ENCODE results near the gene NDFIP1.
"Not testable (repeated sequence)": the region's sequence is repeated elsewhere in the genome, so short reads cannot be mapped to it uniquely, and the experiment has no call there.

The NDFIP1 gene

DNA sequence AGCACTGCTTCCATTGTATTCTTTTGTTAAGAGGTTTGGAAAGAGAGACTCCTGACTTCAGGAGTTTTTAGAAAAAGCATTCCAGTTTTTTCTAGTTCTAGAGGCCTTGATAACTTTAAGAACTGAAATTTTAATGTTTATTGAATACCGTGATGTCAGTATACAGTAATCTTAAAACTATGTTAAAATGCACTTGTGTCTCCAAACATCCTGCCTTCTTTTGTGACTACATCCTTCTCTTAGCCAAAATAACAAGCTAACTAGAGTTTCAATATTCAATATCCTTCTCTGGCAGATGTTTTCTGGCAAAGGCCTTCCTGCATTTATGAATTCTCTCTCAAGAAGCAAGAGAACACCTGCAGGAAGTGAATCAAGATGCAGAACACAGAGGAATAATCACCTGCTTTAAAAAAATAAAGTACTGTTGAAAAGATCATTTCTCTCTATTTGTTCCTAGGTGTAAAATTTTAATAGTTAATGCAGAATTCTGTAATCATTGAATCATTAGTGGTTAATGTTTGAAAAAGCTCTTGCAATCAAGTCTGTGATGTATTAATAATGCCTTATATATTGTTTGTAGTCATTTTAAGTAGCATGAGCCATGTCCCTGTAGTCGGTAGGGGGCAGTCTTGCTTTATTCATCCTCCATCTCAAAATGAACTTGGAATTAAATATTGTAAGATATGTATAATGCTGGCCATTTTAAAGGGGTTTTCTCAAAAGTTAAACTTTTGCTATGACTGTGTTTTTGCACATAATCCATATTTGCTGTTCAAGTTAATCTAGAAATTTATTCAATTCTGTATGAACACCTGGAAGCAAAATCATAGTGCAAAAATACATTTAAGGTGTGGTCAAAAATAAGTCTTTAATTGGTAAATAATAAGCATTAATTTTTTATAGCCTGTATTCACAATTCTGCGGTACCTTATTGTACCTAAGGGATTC lies 43.1 kb downstream of the NDFIP1 start:
- Histone ChIP-seq H3K36me3 (peaks cover 0 to 58% (median 8%) of the 10 kb centered on the region in 11 experiments; a peak in 13 of 22 replicates), H4K20me1 (peaks cover 0 to 20% (median 0%) of the 10 kb centered on the region in 11 experiments; a peak in 2 of 22 replicates), H3K27me3 (no peaks in the 10 kb centered on the region), H3K27ac (no peak overlapping the region), H3K4me2 (no peak overlapping the region), H3K4me3 (no peak overlapping the region), H3K4me1 (peaks cover 0 to 10% (median 4%) of the 10 kb centered on the region in 10 experiments; a peak in 10 of 20 replicates), H3K9ac (no peak overlapping the region), H3K9me3 (replicated peaks in 1 of 11) (peaks cover 0 to 6% (median 0%) of the 10 kb centered on the region in 11 experiments; a peak in 1 of 22 replicates)
- no peak for TF ChIP-seq Cebpa-rat (IDR thresholded peaks at IDR 0.05)

DNA sequence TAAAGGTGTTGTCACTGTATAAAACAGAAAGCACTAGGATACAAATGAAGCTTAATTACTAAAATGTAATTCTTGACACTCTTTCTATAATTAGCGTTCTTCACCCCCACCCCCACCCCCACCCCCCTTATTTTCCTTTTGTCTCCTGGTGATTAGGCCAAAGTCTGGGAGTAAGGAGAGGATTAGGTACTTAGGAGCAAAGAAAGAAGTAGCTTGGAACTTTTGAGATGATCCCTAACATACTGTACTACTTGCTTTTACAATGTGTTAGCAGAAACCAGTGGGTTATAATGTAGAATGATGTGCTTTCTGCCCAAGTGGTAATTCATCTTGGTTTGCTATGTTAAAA lies 43.8 kb downstream of the NDFIP1 start:
- Histone ChIP-seq H4K20me1 (peaks cover 0 to 26% (median 0%) of the 10 kb centered on the region in 11 experiments; a peak in 2 of 22 replicates), H3K27me3 (no peaks in the 10 kb centered on the region), H3K4me3 (no peak overlapping the region), H3K9ac (no peak overlapping the region), H3K36me3 (peaks cover 0 to 51% (median 2%) of the 10 kb centered on the region in 11 experiments; a peak in 10 of 22 replicates), H3K4me2 (peak overlapping the region in 1 of 11 experiments; percentile 16; a peak in 1 of 22 replicates), H3K9me3 (replicated peaks in 1 of 11) (0 out of 22 replicates have a peak, but pooled peaks cover 0 to under 1% (median 0%) of the 10 kb centered on the region in 11 experiments), H3K27ac (no peak overlapping the region), H3K4me1 (peaks cover 0 to 16% (median 9%) of the 10 kb centered on the region in 10 experiments; a peak in 12 of 20 replicates)
- no peak for TF ChIP-seq Cebpa-rat (IDR thresholded peaks at IDR 0.05)

DNA sequence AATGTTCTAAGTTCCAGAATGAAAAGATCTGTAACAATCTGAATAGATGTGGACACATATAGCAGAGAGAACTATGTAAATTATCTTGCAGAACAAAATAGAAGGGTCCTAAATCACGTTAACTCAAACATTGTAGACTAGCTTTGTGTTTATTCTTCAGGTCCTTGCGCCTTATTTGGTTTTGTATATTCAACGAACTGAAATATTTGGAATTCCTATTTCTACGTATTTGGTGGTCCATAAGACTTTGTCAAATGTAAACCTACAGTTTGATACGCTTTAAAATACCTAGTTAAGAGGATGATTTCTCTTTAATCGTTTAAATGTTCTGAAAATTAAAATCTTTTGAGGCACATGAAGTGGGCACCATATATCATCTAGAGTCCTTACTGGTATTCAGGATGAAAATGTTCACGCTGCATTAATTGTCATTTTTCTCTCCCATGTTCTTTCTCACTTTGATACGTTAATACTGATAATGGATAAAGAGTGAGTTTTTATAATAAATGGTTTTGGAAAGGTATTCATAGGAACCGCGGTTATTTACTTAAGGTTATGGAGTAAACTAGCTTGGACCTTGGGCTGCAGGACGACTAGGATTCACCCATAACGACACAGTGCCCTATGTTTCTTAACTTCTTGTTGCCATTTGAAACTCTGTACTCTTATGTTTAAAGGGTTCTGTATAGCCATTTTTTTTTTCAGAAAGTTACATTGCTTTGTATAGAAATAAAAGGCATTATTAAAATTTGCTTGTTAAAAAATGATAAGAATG lies 45.3 kb downstream of the NDFIP1 start:
- Histone ChIP-seq H3K27me3 (no peaks in the 10 kb centered on the region), H3K36me3 (peaks cover 0 to 36% (median 0%) of the 10 kb centered on the region in 11 experiments; a peak in 3 of 22 replicates), H3K9ac (no peak overlapping the region), H3K9me3 (replicated peaks in 1 of 11) (no peaks in the 10 kb centered on the region), H3K27ac (no peak overlapping the region), H3K4me1 (peaks cover 0 to 23% (median 9%) of the 10 kb centered on the region in 10 experiments; a peak in 12 of 20 replicates), H3K4me3 (no peak overlapping the region), H3K4me2 (no peak overlapping the region), H4K20me1 (peaks cover 0 to 29% (median 0%) of the 10 kb centered on the region in 11 experiments; a peak in 2 of 22 replicates)
- TF ChIP-seq Cebpa-rat (IDR thresholded peaks at IDR 0.05): no peak

DNA sequence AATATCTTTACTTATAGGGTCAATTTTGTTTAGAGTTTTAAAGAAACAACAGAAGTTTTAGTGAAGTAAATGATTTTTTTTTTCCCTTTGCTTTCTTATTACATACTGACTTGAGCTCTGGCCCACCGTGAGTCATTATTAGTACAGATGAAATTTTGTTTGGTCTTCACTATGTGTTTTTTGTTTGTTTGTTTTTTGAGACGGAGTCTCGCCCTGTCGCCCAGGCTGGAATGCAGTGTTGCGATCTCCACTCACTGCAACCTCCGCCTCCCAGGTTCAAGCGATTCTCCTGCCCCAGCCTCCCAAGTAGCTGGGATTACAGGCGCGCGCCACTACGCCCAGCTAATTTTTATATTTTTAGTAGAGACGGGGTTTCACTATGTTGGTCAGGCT lies 45.9 kb downstream of the NDFIP1 start:
- not testable (repeated sequence) for H3K27ac ChIP-seq; H3K4me2 ChIP-seq; H3K9ac ChIP-seq; H3K9me3 ChIP-seq (replicated peaks in 1 of 11); H3K27me3 ChIP-seq; H3K4me3 ChIP-seq
- peaks cover 0 to 29% (median 0%) of the 10 kb centered on the region in 11 experiments; a peak in 2 of 22 replicates for H4K20me1 ChIP-seq
- H3K4me1 ChIP-seq: peaks cover 0 to 23% (median 9%) of the 10 kb centered on the region in 10 experiments; a peak in 12 of 20 replicates
- peaks cover 0 to 30% (median 0%) of the 10 kb centered on the region in 11 experiments; a peak in 3 of 22 replicates for H3K36me3 ChIP-seq

DNA sequence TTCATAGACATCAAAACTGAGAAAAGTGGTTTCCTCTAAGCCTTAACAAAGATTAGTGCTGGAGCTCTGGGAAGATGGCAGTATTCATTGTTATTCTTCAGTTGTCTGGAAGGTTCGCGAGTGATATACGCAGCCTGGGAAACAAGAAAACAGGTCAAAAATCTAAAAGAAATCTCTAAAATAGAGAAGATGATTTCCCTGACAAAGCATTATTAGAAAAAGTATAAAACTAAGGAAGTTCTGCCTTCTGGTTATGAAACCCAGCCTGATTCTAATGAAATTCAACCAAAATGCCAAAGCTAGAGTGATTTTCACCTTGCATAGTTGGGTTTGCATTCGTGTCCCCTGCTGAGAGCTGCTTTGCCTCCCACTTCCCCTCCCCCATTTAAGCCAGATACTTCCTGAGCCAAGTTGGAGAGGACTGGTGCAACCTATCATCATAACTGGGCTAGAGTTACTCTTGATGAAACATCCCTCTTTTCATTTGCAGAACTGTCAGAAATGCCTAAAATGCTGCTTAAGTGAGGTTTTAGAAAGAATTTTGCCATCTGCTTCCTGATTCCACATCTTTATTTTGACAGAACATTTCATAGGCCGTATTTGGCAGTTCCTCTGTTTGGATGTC lies 48.4 kb downstream of the NDFIP1 start:
- no peak for TF ChIP-seq Cebpa-rat (IDR thresholded peaks at IDR 0.05)
- H3K9ac ChIP-seq: no peak overlapping the region
- peaks cover 0 to 14% (median 0%) of the 10 kb centered on the region in 11 experiments; a peak in 2 of 22 replicates for H4K20me1 ChIP-seq
- no peaks in the 10 kb centered on the region for H3K9me3 ChIP-seq (replicated peaks in 1 of 11)
- H3K4me3 ChIP-seq: no peak overlapping the region
- H3K4me2 ChIP-seq: peak overlapping the region in 5 of 11 experiments; percentile 6 to 57 (median 25); a peak in 7 of 22 replicates
- no peaks in the 10 kb centered on the region for H3K27me3 ChIP-seq
- peaks cover 0 to 15% (median 0%) of the 10 kb centered on the region in 11 experiments; a peak in 2 of 22 replicates for H3K36me3 ChIP-seq
- H3K4me1 ChIP-seq: peaks cover 0 to 23% (median 9%) of the 10 kb centered on the region in 10 experiments; a peak in 12 of 20 replicates
- H3K27ac ChIP-seq: no peak overlapping the region

DNA sequence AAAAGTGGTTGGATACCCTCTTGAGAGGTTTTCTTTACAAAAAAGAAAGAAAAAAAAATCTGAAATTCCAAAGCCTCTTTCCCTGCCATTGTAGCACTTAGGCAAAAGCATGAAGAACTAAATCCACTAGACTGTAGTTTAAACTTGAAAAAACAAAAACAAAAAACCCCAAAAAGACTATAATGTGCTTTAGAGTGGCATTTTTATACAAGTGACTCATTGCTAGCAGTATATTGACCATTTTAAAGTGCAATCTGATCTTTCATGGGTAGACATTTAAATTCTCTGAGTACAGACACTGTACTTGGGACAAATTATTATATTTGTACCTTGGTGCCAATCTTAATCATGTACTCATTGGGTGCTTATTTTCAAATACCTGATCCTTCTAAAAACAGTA lies 50.8 kb downstream of the NDFIP1 start:
- Histone ChIP-seq H4K20me1 (peaks cover 0 to 11% (median 0%) of the 10 kb centered on the region in 11 experiments; a peak in 2 of 22 replicates), H3K9ac (no peak overlapping the region), H3K4me3 (no peak overlapping the region), H3K9me3 (replicated peaks in 1 of 11) (no peaks in the 10 kb centered on the region), H3K36me3 (peaks cover 0 to 7% (median 0%) of the 10 kb centered on the region in 11 experiments; a peak in 2 of 22 replicates), H3K27ac (no peak overlapping the region), H3K27me3 (no peaks in the 10 kb centered on the region), H3K4me2 (no peak overlapping the region), H3K4me1 (peaks cover 0 to 23% (median 4%) of the 10 kb centered on the region in 10 experiments; a peak in 9 of 20 replicates)
- TF ChIP-seq Cebpa-rat (IDR thresholded peaks at IDR 0.05): no peak

DNA sequence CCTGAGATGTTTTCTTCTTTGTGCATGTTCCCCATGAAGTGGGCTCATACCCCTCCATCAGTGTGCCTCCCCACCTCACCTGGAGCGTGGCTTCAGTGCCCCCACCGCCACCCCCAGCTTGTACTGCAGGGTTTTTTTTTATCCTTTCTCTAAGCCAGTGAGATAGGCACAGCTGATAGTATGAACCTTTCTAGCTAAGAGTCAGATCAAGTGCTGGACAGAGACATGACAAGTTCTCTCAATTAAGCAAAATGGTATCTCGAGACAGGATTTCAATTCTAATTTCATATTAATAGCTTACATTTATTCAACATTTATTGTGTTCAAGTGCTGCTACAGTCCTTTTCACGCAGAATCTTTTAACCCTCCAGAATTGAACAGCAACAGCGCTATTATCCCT lies 55.7 kb downstream of the NDFIP1 start:
- no peaks in the 10 kb centered on the region for H3K9me3 ChIP-seq (replicated peaks in 1 of 11)
- H3K4me3 ChIP-seq: no peak overlapping the region
- no peak overlapping the region for H3K4me2 ChIP-seq
- no peak overlapping the region for H3K9ac ChIP-seq
- no peak overlapping the region for H3K27ac ChIP-seq
- no peaks in the 10 kb centered on the region for H3K27me3 ChIP-seq
- H4K20me1 ChIP-seq: no peaks in the 10 kb centered on the region
- no peaks in the 10 kb centered on the region for H3K36me3 ChIP-seq
- no peak for TF ChIP-seq Cebpa-rat (IDR thresholded peaks at IDR 0.05)
- H3K4me1 ChIP-seq: no peaks in the 10 kb centered on the region

DNA sequence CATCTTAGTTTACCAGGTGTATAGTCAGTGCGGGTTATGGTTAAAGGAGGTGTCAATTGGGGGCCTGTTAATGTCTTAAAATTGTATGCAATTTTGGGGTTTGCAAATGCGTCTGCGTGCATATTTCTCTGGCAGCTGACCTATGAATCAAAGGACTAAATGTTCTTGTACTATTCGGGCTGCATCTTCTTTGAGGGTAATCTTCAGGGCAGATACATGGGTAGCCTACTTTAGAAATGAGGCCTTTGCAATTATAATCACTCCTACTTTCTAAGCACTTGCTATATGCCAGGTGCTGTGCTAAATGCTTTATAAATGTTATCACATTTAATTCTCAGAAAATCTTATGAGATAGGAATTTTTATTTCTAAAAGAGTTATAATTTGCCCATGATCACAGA lies 58.2 kb downstream of the NDFIP1 start:
- Histone ChIP-seq H3K4me2 (no peak overlapping the region), H3K27me3 (no peaks in the 10 kb centered on the region), H3K9me3 (replicated peaks in 1 of 11) (peaks cover 0 to 14% (median 0%) of the 10 kb centered on the region in 11 experiments; a peak in 5 of 22 replicates), H4K20me1 (no peaks in the 10 kb centered on the region), H3K4me1 (no peaks in the 10 kb centered on the region; a peak in 1 of 20 replicates), H3K36me3 (no peaks in the 10 kb centered on the region), H3K27ac (no peak overlapping the region), H3K4me3 (no peak overlapping the region), H3K9ac (no peak overlapping the region)
- no peak for TF ChIP-seq Cebpa-rat (IDR thresholded peaks at IDR 0.05)
